GM21447 (cell line): ENCODE results near the gene SLC45A3.

Experiments used
- ATAC-seq: cut with Tn5 transposase; IDR thresholded peaks from one replicate; pipeline ENCODE4 v1.9.1; 2021; ENCODE audit not compliant: unreplicated experiment

SLC45A3 gene

DNA sequence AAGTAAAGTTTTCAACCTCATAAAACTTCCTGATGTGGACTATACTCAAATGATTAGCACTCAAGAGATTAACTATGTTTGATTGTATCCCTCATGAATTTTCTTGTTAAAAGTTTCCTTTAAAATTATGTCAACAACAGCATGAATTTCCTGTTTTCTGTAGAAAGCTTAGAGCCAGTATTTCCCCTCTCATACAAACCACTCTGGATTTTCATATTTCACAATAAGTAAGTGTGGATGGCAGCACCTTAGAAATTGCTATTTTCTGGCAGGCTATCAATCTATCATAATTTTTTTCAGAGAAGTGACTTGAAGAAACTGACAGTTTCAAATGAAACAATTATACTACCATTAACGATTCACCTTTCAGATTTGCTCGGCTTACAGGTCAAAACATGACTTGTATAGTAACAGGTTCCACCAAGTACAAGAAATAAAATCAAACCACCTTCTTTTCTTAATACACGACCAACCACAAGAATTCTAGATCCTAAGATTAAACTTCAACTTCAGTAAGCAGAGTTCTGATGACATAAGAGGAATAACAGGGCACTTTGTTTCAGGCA lies 69.3 kb downstream of the SLC45A3 start:
- ATAC-seq, result no peak

DNA sequence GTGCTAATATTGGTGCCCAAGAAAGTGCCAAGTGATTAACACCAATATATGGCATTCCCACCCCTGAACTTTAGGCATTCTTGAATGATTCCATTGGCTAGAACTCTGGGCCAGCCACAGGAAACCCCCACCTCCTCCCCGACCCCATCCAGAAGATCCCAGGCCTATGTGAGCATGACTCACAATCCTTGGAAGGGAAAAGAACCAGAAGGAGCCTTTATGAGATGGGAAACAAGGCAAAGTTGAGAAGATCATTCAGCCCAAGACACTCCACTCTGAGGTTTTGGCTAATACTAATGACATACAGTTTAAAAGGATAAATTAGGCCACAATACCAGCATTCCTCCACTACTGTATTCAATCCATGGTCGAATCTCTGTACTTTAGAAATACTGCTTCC lies 70.3 kb downstream of the SLC45A3 start:
- ATAC-seq, result no peak
